Progenitor cell of endocrine pancreas (in vitro differentiated cells): ENCODE measurements around the gene AK8. TPM values are rescaled to one million over a fixed set of nuclear protein-coding genes. Genes with fewer than 3 reads are reported as not detected.

Experiments used
- DNase-seq: peaks from one replicate; pipeline ENCODE4 v3.0.0; 2021; ENCODE audit warnings: low spot score; ENCODE audit not compliant: unreplicated experiment
- H3K27ac Mint-ChIP-seq: 2 replicates; pipeline ENCODE4 v1.8.0; 2021; ENCODE audit warnings: mild to moderate bottlenecking, moderate library complexity, mixed read lengths
- H3K27me3 Mint-ChIP-seq: 2 replicates; pipeline ENCODE4 v1.8.0; 2021; ENCODE audit warnings: mixed read lengths
- H3K36me3 Mint-ChIP-seq: 2 replicates; pipeline ENCODE4 v1.8.0; 2022; ENCODE audit warnings: mixed read lengths; ENCODE audit not compliant: insufficient read depth
- H3K4me1 Mint-ChIP-seq: 2 replicates; pipeline ENCODE4 v1.8.0; 2021; ENCODE audit warnings: low read depth, mixed read lengths
- H3K4me3 Mint-ChIP-seq: 2 replicates; pipeline ENCODE4 v1.8.0; 2021; ENCODE audit warnings: low read depth, mild to moderate bottlenecking, moderate library complexity, mixed read lengths
- H3K9me3 Mint-ChIP-seq: 2 replicates; pipeline ENCODE4 v1.8.0; 2021; ENCODE audit warnings: low read depth, mixed read lengths
- total RNA-seq: library from RNA; stranded (reverse); gene quantifications from 2 replicates; pipeline ENCODE4 v1.2.1, GENCODE V29; 2021
- TF ChIP-seq, protein P1 (sequence below): fragments of 200-600 bp; sonication (generic); IDR thresholded peaks from one replicate; pipeline ENCODE4 v1.5.0; 2021; ENCODE audit warnings: antibody characterized with exemption, mild to moderate bottlenecking; ENCODE audit not compliant: unreplicated experiment

Gene AK8
- total RNA-seq, 1 donor from 2014 or later: 1.9 TPM

- H3K4me3 Mint-ChIP-seq: no peak overlapping the region
- TF ChIP-seq, protein P1, sequence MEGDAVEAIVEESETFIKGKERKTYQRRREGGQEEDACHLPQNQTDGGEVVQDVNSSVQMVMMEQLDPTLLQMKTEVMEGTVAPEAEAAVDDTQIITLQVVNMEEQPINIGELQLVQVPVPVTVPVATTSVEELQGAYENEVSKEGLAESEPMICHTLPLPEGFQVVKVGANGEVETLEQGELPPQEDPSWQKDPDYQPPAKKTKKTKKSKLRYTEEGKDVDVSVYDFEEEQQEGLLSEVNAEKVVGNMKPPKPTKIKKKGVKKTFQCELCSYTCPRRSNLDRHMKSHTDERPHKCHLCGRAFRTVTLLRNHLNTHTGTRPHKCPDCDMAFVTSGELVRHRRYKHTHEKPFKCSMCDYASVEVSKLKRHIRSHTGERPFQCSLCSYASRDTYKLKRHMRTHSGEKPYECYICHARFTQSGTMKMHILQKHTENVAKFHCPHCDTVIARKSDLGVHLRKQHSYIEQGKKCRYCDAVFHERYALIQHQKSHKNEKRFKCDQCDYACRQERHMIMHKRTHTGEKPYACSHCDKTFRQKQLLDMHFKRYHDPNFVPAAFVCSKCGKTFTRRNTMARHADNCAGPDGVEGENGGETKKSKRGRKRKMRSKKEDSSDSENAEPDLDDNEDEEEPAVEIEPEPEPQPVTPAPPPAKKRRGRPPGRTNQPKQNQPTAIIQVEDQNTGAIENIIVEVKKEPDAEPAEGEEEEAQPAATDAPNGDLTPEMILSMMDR: no peak
- H3K27ac Mint-ChIP-seq: no peak overlapping the region
- no peaks in the 10 kb centered on the region for H3K9me3 Mint-ChIP-seq
- no peaks in the 10 kb centered on the region for H3K4me1 Mint-ChIP-seq
- H3K27me3 Mint-ChIP-seq: peaks cover 5% of the 10 kb centered on the region
- no peaks in the 10 kb centered on the region for H3K36me3 Mint-ChIP-seq
- no peak for DNase-seq
Measured at GRCh38 chr9:132824951-132825350, 53.1 kb downstream of the AK8 start.

DNA sequence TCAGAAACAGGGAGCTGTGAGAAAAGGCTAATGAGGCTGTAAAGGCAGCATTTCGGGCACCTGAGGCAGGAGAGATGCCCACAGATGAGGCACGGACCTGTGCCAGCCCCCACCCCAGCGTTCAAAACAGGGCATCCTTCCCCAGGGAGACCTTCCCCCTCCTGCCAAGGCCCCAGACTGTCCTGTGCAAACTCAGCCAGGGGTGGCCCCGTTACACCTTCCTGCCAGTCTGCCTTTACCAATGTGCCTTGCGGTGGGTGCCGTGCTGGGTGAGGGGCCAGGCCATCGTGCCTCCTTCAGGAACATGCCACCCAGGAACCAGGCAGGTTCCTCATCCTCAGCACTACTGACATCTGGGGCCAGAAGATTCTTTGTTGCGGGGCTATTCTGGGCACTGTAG lies 53.9 kb downstream of the AK8 start:
- Mint-ChIP-seq H3K27ac (no peak overlapping the region), H3K27me3 (peaks cover 5% of the 10 kb centered on the region), H3K9me3 (no peaks in the 10 kb centered on the region), H3K4me1 (no peaks in the 10 kb centered on the region), H3K36me3 (no peaks in the 10 kb centered on the region), H3K4me3 (no peak overlapping the region)
- no peak for DNase-seq
- TF ChIP-seq, protein P1: no peak

- Mint-ChIP-seq H3K27me3 (peaks cover 5% of the 10 kb centered on the region), H3K27ac (no peak overlapping the region), H3K4me3 (no peak overlapping the region), H3K4me1 (no peaks in the 10 kb centered on the region), H3K9me3 (no peaks in the 10 kb centered on the region), H3K36me3 (no peaks in the 10 kb centered on the region)
- TF ChIP-seq, protein P1: no peak
- DNase-seq: no peak
Measured at GRCh38 chr9:132823370-132824145, 54.5 kb downstream of the AK8 start.

GRCh38 chr9:132820169-132820944 lies 57.7 kb downstream of the AK8 start:
- Mint-ChIP-seq H3K4me1 (no peaks in the 10 kb centered on the region), H3K27ac (no peak overlapping the region), H3K4me3 (no peak overlapping the region), H3K9me3 (peaks cover 4% of the 10 kb centered on the region), H3K27me3 (peaks cover 11% of the 10 kb centered on the region), H3K36me3 (no peaks in the 10 kb centered on the region)
- TF ChIP-seq, protein P1: no peak
- DNase-seq: no peak

DNA sequence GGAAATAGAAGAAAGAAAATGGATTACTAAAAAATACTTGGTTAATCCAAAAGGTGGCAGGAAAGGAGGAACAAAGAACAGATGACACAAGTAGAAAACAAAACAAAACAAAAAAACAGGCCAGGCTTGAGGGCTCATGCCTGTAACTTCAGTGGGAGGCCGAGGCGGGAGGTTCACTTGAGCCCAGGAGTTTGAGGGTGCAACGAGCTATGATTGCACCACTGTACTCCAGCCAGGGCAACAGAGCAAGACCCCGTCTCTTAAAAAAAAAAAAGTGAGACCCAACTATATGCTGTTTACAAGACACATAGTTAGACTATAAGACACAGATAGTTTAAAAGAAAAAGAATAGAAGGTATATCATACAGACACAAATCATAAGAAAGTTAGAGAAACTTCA lies 59.5 kb downstream of the AK8 start:
- H3K27ac Mint-ChIP-seq: no peak overlapping the region
- TF ChIP-seq, protein P1: no peak
- H3K4me1 Mint-ChIP-seq: no peaks in the 10 kb centered on the region
- H3K4me3 Mint-ChIP-seq: no peak overlapping the region
- peaks cover 4% of the 10 kb centered on the region for H3K9me3 Mint-ChIP-seq
- no peaks in the 10 kb centered on the region for H3K36me3 Mint-ChIP-seq
- peaks cover 8% of the 10 kb centered on the region for H3K27me3 Mint-ChIP-seq
- no peak for DNase-seq
